Measurements from ENCODE around the gene GATA2. TPM values are rescaled to one million over a fixed set of nuclear protein-coding genes. Genes with fewer than 3 reads are reported as not detected.

Gene GATA2
- total and polyA plus RNA-seq, 2 donors (not counting 1 experiment from before 2014, with no cell fraction given): 0.83 to 3.2 TPM

DNA sequence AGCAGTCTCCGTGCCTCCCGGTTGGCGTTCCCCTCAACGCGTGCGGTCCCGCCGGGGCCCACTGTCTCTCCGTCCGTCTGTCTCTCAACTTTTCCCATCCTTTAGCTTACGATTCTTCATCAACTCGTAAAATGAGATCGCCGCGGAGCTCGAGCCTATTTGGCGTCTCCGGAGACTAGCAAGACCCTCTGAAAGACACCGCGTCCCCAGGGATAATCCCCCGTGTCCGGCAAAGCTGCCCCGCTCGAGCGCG lies 3.4 kb downstream of the GATA2 start:
- H3K9me3 ChIP-seq (ENCODE audit: control insufficient read depth, insufficient read depth, low read depth, low read length): no peaks in the 10 kb centered on the region
- peaks cover 55% of the 10 kb centered on the region for H3K27me3 ChIP-seq (ENCODE audit: control insufficient read depth, insufficient read depth, low read length)
- peak overlapping the region; percentile 28 to 76 (median 51) for H3K4me3 ChIP-seq (replicated peaks in 1 of 4; ENCODE audit: control extremely low read depth in 1 of 4, insufficient read depth in 1 of 4, low read depth in 3 of 4, low read length in 4 of 4)
- H3K27ac ChIP-seq (ENCODE audit: insufficient read depth, low read length): peak overlapping the region; percentile 74
- peak overlapping the region; percentile 82 for H3K4me2 ChIP-seq (ENCODE audit: extremely low read depth, insufficient read depth, low read length)
- H2AFZ ChIP-seq (ENCODE audit: low read length): peak overlapping the region; percentile 51
- H4K20me1 ChIP-seq (ENCODE audit: control insufficient read depth, extremely low read depth, insufficient read depth, low read length): no peaks in the 10 kb centered on the region
- H3K36me3 ChIP-seq (ENCODE audit: control insufficient read depth, insufficient read depth, low read length): no peaks in the 10 kb centered on the region
- TF ChIP-seq CTCF (conservative IDR thresholded peaks at IDR 0.05 in 1 of 2, IDR thresholded peaks at IDR 0.05 in 1 of 2; ENCODE audit: low read depth in 1 of 2, low read length in 2 of 2) (no peak), EZH2 (IDR thresholded peaks at IDR 0.05; ENCODE audit: low read length, missing control alignments) (no peak)
- peaks cover 19% of the 10 kb centered on the region for H3K79me2 ChIP-seq (ENCODE audit: control insufficient read depth, insufficient read depth, low read length)
- H3K4me1 ChIP-seq (ENCODE audit: control insufficient read depth, extremely low read depth, insufficient read depth, low read length): peaks cover 8% of the 10 kb centered on the region
- peak overlapping the region; percentile 72 for H3K9ac ChIP-seq (ENCODE audit: insufficient read depth, low read length)
- no peak for DNase-seq (ENCODE audit: low read depth in 2 of 2)

GRCh38 chr3:128488991-128489673 lies 3.9 kb downstream of the GATA2 start:
- peak overlapping the region in 3 of 4 experiments; percentile 48 to 76 (median 54) for H3K4me3 ChIP-seq (replicated peaks in 1 of 4; ENCODE audit: control extremely low read depth in 1 of 4, insufficient read depth in 1 of 4, low read depth in 3 of 4, low read length in 4 of 4)
- no peaks in the 10 kb centered on the region for H3K36me3 ChIP-seq (ENCODE audit: control insufficient read depth, insufficient read depth, low read length)
- peaks cover 19% of the 10 kb centered on the region for H3K79me2 ChIP-seq (ENCODE audit: control insufficient read depth, insufficient read depth, low read length)
- no peak for TF ChIP-seq EZH2 (IDR thresholded peaks at IDR 0.05; ENCODE audit: low read length, missing control alignments)
- TF ChIP-seq CTCF (conservative IDR thresholded peaks at IDR 0.05 in 1 of 2, IDR thresholded peaks at IDR 0.05 in 1 of 2; ENCODE audit: low read depth in 1 of 2, low read length in 2 of 2): no peak
- H4K20me1 ChIP-seq (ENCODE audit: control insufficient read depth, extremely low read depth, insufficient read depth, low read length): no peaks in the 10 kb centered on the region
- H3K9me3 ChIP-seq (ENCODE audit: control insufficient read depth, insufficient read depth, low read depth, low read length): no peaks in the 10 kb centered on the region
- peak overlapping the region; percentile 51 for H2AFZ ChIP-seq (ENCODE audit: low read length)
- peaks cover 50% of the 10 kb centered on the region for H3K27me3 ChIP-seq (ENCODE audit: control insufficient read depth, insufficient read depth, low read length)
- peak overlapping the region; percentile 82 for H3K4me2 ChIP-seq (ENCODE audit: extremely low read depth, insufficient read depth, low read length)
- peak in 1 of 2 donors; percentile 69 for DNase-seq (ENCODE audit: low read depth in 2 of 2)
- H3K9ac ChIP-seq (ENCODE audit: insufficient read depth, low read length): peak overlapping the region; percentile 72
- peaks cover 9% of the 10 kb centered on the region for H3K4me1 ChIP-seq (ENCODE audit: control insufficient read depth, extremely low read depth, insufficient read depth, low read length)
- peak overlapping the region; percentile 74 for H3K27ac ChIP-seq (ENCODE audit: insufficient read depth, low read length)

DNA sequence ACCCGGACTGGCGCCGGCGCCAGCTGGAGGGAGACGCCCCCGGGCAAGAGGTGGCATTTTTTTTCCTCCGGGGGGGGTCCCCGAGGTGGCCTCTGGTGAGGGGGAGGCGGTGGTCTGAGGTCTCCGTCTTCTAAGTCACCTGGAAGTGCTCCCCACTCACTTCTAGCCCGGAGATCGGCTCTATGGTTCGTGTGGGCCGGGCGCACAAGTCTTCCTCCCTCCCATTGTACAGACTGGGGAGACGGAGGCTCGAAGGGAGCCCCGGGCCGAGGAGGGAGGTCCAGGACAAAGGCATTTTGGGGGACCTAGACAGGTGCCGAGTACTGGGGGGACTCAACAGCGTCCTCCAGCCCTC lies 4.4 kb downstream of the GATA2 start:
- Histone ChIP-seq H3K9ac (ENCODE audit: insufficient read depth, low read length) (no peak overlapping the region), H3K27me3 (ENCODE audit: control insufficient read depth, insufficient read depth, low read length) (peaks cover 45% of the 10 kb centered on the region), H3K27ac (ENCODE audit: insufficient read depth, low read length) (peak overlapping the region; percentile 53), H4K20me1 (ENCODE audit: control insufficient read depth, extremely low read depth, insufficient read depth, low read length) (no peaks in the 10 kb centered on the region), H3K36me3 (ENCODE audit: control insufficient read depth, insufficient read depth, low read length) (no peaks in the 10 kb centered on the region), H3K79me2 (ENCODE audit: control insufficient read depth, insufficient read depth, low read length) (peaks cover 19% of the 10 kb centered on the region), H3K4me2 (ENCODE audit: extremely low read depth, insufficient read depth, low read length) (no peak overlapping the region), H2AFZ (ENCODE audit: low read length) (no peak overlapping the region), H3K4me3 (replicated peaks in 1 of 4; ENCODE audit: control extremely low read depth in 1 of 4, insufficient read depth in 1 of 4, low read depth in 3 of 4, low read length in 4 of 4) (peak overlapping the region in 1 of 4 experiments; percentile 76), H3K4me1 (ENCODE audit: control insufficient read depth, extremely low read depth, insufficient read depth, low read length) (peaks cover 14% of the 10 kb centered on the region), H3K9me3 (ENCODE audit: control insufficient read depth, insufficient read depth, low read depth, low read length) (no peaks in the 10 kb centered on the region)
- peak; percentile 26 for TF ChIP-seq EZH2 (IDR thresholded peaks at IDR 0.05; ENCODE audit: low read length, missing control alignments)
- TF ChIP-seq CTCF (conservative IDR thresholded peaks at IDR 0.05 in 1 of 2, IDR thresholded peaks at IDR 0.05 in 1 of 2; ENCODE audit: low read depth in 1 of 2, low read length in 2 of 2): no peak
- DNase-seq (ENCODE audit: low read depth in 2 of 2): peak in 1 of 2 donors; percentile 37

Measured in fibroblast of lung (primary cell).